Dermis microvascular lymphatic vessel endothelial cell (primary cell): ENCODE results near the gene SLMAP. TPM values are rescaled to one million over a fixed set of nuclear protein-coding genes. Genes with fewer than 3 reads are reported as not detected.

Source experiments
- DNase-seq, 2 donors: peaks; one replicate each; pipeline versions ENCODE4 v3.0.0 to v3.0.0-alpha.2; 2010; ENCODE audit warnings: low read depth in 2 of 2
- total RNA-seq: library from RNA; depleted of rRNA; stranded (reverse); fragments of >200 nt; gene quantifications from 2 replicates; pipeline ENCODE4 v1.2.1, GENCODE V29; 2014

Gene SLMAP
- total RNA-seq, 1 donor from 2014 or later, result 29.5 TPM

DNA sequence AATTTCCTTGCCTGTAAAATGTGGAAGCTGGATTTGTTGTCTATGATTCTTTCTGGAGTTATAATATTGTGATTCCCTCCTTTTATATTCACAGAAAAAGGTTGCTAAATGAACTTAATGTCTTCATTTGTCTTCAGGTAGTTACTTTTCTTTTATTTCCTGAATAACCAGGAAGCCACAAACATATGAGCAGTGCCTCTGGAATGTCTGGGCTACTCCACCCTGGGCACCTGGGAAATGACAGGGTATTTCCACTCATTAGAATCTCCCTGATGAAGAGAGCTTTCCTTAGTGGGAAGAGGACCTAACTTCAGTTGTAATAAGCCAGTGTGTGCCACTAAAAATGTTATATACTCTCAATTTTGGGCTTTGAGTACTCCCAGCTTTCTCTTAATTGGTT lies 3.8 kb upstream of the SLMAP start:
- peak in 1 of 2 donors; percentile 22 for DNase-seq

DNA sequence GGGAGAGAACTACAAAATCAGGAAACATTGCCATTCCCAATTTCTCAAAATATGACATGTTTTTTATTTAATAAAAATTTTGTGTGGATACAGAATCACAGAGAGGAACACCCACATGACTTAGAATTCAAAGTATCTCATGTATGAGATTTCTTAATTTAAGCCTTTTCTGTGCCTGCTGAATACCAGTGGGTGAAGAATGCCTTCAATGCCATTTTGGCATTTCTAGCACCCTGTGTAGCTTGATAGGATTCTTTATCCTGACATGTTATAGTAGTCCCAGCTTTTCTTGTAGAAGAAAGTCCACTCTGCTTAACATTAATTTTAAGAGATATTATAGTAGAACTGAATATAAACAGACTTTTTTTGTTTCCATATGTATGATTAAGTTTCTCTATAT lies 3.1 kb upstream of the SLMAP start:
- DNase-seq, result no peak

DNA sequence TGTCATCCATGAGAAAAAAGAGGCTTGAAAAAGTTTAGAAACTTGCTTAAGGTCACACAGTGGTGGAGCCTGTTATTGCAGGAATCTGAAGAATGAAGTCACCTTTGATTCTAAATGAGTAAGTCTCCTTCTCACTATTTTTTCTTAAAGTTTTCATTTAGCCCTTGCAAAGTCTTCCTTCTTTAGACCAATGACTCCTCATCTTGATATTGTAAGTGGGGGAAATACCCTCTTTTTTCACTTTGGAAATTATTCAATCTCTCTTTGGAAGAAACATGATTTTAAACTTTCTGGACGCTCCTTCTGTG lies 787 bp upstream of the SLMAP start:
- peak in 1 of 2 donors; percentile 61 for DNase-seq

DNA sequence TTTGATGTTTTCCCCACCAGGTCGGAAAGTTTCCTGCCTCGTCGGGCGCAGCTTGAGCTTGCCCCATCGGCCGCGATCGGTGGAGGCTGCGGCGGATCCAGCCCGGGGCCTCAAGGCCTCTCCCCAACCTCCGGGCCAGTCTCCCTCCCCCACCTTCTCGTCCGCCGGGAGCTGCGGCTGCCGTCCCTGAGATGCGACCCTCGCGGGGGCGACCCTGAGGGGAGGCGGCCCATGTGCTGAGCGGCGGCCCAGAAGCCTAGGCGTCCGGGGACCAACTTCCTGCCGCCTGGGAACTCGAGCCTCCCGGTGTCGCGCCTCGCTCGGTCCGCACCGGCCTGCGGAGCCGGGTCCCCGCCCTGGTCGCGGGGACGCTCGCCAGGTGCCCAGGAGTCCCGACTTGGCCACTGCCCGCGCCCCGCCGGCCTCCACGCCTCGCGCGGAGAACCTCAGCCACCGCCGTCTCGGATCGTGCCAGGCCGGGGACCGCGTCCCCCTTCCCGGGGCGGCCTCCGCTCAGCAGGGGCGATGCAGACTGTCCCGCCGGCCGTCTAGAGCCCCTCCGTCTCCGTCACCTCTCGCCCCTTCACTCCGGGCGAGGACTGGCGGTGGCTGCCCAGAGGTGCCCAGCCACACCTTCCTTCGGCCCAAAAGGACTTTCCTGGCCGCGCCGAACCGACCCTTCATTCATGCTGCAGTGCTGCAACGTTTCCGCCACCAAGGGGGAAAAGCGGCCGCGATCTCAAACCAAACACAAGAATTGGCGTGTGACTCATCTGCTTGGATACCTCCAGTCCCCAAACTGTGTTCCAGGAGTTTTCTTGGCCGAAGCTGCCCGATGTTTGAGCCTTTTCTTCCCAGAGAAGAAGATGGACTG lies 656 bp downstream of the SLMAP start:
- DNase-seq, result peak in 1 of 2 donors; percentile 53

DNA sequence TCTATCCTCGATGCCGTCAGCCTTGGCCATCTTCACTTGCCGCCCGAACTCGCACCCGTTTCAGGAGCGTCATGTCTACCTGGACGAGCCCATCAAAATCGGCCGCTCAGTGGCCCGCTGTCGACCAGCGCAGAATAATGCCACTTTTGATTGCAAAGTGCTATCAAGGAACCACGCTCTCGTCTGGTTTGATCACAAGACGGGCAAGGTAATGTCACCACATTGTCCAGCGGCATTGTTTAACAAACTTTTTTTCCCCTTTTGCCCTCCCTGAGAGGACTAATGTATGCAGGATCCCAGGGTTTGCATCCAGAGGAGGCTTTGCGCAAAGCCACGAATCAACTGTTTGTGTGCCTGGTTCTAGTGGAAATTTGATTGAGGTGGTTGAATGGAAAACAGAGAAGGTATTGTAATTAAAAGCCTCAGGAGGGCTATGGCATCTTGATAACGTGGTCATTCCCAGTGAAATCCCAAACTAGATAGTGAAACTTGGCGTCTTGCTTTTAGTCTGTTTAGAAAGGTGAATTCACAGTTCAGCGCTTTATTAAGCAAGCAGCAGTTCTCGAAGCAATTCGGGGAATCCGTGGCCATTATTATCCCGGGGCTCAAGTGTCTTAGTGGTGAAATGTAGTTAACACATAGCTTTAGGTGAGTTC lies 1.7 kb downstream of the SLMAP start:
- DNase-seq, result peak in 1 of 2 donors; percentile 24

DNA sequence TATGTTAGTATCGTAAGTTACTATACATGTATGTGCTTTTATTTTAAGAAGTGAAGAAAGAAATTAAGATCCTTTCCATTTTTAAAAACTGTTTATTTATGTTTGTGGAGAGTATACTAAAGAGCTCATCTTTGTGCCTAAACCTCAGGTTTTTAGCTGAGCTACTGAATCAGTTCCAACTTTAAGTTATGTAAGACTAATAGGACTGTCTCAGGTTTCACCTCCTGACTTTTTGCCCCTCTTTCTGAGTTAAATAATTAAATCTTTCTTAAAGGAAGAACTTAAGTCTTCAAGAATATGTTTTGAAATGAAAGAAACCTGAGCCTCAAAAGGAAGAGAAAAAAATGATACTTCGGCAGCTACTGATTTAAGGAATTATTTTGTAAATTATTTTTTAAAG lies 2.6 kb downstream of the SLMAP start:
- no peak for DNase-seq

DNA sequence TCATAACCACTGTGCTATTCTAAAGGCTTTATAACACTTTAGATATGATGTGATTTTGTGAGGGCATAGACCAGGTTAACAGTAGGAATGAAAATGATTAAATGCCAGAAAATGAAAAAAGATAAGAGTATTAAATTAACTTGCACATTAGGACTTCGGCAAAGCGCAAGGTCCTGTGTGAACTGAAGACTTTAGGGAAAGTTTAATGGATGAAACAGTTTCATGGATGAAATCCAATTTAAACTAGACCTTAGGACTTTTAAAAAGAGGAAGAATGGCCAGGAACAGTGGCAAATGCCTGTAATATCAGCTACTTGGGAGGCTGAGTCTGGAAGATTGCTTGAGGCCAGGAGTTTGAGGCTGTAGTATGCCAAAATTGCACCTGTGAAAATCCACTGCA lies 8.7 kb downstream of the SLMAP start:
- DNase-seq, result no peak

DNA sequence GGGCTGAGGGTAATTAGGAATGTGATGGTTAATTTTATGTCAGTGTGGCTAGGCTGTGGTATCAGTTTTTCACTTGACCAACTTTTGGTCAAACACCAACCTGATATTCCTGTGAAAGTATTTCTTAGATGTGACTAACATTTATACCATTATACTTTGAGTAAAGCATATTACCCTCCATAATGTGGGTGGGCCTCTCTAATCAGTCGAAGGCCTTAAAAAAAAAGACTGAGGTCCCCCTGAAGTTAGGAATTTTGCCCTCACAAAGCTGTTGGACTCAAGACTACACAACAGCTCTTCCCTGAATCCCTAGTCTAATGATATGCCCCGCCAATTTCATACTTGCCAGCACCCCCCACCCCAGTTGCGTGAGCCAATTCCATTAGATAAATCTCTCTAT lies 12.5 kb downstream of the SLMAP start:
- no peak for DNase-seq

DNA sequence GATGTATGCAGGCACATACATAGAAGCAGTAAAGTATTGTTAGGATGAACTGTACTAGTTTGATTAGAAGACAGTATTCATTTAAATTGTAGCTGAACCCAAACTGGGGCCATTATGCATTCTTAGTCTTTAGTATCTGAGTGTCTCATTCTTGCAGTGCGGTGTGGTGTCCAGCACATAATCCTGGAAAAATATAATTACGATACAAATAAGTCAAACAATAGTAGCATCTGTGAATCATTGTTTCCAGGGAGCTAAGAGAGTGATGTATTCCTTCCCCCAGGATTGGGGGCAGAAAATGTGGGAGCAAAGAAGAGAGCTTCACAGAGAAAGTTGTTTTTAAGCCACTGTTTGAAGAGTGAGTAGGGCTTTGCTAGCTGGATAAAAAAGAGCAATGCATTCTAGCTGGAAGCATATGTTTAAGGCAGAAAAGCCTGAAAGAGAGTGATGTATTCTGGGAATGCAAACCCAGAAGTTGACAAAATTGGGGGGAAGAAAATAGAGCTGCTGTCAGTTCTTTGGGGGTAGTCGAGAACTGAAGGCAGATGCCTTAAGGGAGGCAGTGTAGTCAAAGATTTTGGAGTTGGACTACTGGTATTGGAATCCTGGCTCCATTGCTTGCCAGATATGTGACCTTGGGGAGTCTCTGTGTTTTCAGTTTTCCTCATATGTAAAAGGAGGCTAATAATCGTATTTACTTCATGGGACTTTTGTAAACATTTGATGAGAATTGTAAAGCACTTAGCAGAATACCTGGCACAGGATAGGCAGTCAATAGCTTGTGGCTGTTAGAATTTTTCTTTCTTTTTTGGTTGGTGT lies 14.1 kb downstream of the SLMAP start:
- peak in 1 of 2 donors; percentile 30 for DNase-seq

DNA sequence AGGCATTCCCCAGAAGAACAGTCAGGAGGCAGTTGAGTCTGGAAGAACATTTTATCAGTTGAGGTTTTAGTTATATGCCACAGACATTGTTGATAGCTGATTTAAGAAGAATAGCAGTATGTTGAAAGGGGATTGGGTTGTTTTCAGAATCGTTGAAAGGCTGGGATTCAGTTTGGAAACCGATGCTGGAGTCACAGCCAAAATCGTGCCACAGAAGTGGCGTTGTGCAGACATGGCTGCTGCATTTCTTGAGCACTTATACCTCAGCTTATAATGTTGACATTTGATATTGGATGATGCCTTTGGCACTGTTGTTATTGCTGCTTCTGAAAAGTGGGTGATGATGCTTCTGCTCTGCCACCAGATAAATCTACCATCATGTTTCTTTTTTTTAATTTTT lies 16.1 kb downstream of the SLMAP start:
- DNase-seq, result no peak

DNA sequence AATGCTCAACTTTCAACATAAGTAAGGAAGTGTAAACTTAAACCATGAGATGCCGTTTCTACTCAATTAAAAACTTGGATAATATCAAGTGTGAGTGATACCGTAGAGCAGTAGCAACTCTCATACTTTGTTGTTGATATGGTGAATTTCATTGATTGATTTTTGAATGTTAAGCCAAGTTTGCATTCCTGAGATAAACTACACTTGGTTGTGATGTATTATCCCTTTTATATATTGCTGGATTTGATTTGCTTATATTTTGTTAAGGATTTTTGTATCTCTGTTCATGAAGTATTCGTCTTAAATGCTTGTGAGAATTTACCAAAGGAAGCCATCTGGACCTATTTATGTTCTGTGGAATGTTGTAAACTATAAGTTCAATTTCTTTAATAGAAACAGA lies 21.7 kb downstream of the SLMAP start:
- no peak for DNase-seq

DNA sequence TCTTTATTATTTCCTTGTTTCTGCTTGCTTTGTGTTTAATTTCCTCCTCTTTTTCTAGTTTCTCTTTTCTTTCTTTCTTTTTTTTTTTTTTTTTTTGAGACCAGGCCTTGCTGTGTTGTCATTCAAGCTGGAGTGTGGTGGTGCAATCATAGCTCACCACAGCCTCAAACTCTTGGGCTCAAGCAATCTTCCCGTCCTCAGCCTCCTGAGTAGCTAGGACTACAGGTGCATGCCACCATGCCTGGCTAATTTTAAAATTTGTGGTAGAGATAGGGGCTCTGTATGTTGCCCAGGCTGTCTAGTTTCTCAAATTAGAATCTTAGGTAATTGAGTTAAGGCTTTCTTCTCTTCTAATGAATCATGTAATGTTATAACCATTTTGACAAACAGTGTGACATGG lies 22.4 kb downstream of the SLMAP start:
- DNase-seq, result no peak

DNA sequence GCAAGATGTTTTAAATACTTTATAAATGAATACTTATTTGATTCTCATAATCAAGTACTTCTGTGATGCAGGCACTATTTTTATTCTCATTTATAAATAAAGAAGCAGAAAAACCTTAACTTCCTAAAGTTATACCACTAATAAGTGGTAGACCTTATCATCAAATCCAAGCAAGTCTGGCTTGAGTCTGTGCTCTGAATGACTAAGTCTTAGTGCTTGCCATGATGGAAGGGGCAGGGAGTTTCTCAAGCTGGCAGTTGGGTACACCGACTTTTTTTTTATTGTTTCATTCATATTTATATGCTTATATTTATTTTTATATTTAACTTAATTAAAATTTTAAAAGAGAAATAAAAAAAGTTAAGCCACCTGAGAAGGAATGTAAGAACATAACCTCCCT lies 23.6 kb downstream of the SLMAP start:
- no peak for DNase-seq

DNA sequence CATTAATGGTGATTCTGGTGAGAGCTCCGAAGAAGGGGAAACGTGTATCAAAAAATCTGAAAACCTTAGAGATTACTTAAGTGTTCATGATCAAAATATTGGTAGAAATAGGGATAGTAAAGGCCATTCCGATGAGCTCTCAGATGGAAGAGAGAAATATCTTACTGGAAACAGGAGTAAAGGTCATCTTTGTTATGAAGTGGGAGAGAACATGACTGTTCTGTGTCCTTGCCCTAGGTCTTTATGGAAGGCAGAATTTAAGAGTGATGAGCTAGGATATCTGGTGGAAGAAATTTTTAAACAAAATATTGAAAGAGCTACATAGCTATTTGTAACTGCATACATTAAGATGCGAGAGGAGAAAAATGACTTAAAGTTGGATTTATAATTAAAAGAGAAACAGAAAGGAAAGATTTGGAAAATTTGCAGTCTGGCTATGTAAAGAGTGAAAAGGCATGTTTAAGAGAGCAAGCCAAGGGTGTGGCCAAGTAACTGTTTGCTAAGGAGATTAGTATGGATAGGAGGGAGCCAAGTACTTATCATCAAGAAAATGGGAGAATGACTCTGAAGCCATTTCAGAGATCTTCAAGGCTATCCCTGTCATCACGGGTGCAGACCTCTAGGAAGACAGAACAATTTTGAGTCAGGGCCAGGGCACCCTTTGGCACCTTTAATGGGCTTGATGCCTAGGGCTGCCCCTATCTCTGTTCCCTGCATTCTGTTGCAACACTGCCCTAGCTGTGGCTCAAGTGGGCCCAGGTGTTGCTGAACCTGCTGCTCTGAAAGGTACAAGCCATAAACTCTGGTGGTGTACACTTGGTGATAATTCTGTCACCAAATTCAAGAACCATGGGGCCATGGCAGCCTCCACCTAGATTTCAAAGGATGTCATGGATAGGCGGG lies 27.3 kb downstream of the SLMAP start:
- no peak for DNase-seq

DNA sequence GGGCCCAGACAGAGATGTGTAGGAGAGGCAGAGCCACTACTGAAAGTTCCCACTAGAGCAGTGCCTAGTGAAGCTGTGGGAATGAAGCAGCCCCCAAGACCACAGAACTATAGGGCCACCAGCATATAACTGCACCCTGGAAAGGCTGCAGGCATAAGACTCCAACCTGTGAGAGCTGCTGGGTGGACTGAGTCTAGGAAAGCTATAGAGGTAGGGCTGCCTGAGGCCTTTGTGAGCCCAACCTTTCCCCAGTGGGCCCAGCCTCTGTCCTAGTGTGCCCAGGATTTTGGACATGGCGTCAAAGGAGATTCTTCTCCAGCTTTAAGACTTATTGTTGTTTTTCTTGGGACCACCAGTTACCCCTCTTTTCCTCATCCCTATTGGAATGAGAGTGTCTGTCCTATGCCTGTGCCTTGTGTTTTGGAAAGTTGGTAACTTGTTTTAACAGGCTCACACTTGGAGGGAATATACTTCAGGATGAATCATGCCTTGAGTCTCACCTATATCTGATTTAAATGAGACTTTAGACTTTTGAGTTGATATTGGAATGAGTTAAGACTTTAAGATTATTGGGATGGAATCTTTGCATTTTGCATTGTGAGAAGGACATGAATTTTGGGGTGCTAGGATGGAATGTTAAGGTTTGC lies 28.1 kb downstream of the SLMAP start:
- no peak for DNase-seq

DNA sequence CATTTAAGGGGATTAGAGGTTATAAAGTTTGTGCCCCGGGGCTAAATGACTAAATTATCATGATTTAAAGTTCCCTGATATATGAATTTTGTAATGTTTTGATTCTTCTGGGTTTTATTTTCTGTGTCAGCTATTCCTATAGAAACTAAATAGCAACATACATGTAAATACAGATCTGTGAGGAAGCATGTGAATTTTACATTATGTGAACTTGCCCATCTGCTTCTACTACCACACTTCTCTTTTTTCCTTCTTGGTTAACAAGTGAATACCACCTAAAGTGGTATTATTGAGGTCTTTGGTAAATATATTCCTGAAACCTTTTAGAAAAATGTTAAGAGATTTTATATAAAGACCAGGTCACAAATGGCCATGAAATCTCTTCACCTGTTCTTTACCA lies 29.3 kb downstream of the SLMAP start:
- DNase-seq, result no peak

DNA sequence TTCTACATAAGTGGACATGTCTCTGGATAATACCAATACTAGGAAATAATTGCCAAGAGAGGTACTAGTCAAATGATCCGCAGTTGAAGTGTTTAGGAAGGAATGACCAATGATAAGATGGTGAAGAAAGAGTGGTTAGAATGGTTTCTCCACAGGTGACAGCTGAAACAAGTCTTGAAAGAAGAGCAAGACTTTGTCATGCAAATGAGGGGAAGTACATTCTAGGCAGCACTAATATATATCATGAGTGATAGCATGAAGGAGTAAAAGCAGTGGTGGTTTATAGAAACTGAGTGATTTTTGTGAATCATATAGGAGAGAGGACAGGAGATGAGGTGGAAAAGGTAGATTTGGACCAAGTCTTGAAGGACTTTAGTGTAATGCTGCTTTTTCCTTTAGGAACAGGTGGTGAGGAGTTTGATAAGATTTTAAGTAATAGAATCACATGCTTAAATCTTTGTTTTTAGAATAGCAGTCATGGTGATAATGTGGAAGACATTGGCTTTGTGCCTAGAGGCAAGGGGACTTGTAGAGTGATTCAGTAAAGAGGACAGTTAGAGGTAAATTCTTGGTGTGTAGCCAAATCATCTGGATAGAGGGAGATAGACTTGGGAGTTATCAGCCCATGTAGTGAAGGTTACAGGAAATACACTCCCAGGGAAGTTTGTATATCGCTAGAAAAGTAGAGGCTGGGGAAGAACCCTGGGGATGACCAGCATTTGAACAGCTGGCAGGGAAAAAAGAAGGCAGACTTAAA lies 31.9 kb downstream of the SLMAP start:
- peak in 1 of 2 donors; percentile 53 for DNase-seq

DNA sequence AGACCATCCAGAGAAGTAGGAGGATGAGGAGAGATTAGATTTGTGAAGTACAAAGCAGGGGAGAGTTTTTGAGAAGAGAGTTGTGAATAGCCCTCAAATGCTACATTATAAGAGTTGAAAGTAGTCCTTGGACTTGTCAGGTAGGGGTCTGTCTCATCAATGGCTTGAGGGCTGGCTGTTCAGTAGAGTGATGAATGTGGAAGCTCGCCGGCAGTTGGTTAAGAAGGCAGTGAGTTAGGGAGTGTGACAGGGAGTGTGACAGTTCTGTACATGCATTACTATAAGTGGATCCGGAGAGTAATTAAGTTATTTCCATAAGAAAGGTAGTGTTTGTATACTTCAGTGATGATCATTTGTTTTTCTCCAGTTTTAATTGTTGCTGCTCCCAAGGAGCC lies 32.5 kb downstream of the SLMAP start:
- DNase-seq, result no peak

DNA sequence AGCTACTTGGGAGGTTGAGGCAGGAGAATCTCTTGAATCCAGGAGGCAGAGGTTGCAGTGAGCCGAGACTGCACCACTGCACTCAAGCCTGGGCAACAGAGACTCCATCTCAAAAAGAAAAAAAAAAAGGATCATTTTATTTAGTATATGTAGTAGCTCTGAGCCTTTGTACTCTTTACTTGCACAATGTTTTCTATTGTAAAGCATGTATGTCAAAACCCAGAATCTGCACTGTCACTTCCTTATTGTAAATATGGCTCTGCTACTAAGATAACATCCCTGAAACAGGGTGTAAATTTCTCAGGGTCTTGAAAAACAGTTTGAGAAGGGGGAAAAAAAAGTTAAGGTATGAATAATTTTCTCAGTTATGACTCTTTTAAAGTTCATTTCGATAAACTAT lies 35.1 kb downstream of the SLMAP start:
- DNase-seq, result peak in 1 of 2 donors; percentile 11

DNA sequence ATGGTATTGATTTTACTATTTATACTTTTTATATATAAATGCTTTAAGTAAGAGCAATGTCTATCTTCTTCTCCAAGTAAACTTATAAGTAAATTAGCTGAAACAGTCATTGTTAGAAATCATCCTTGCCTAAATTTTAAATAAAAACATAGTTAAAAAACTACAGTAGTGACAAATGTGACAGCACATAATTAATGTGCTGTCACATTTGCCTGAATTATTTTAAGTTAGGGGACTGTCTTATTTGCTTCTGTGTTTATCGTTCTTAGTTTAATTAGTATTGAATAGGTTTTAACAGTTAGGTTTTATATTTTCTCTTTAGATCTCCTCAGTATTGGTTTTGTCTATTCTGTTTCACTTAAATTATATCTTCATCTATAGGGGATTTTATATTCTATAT lies 36.1 kb downstream of the SLMAP start:
- no peak for DNase-seq
